LNCaP clone FGC (cell line): ENCODE data around the gene ZNF827.

Experiments
- DNase-seq: peaks from one replicate; pipeline ENCODE4 v3.0.0-alpha.2; 2011; ENCODE audit warnings: low read depth
- H3K4me3 ChIP-seq: 2 replicates; pipeline ENCODE4 v1.5.1; 2011; ENCODE audit warnings: mild to moderate bottlenecking, low read depth, low read length, control low read depth
- TF ChIP-seq, protein P1 (sequence below): IDR thresholded peaks from 2 replicates; pipeline ENCODE4 v1.5.1; 2012; ENCODE audit warnings: mild to moderate bottlenecking; ENCODE audit not compliant: control insufficient read depth, insufficient read depth; ENCODE audit errors: extremely low read depth

ZNF827 gene

DNA sequence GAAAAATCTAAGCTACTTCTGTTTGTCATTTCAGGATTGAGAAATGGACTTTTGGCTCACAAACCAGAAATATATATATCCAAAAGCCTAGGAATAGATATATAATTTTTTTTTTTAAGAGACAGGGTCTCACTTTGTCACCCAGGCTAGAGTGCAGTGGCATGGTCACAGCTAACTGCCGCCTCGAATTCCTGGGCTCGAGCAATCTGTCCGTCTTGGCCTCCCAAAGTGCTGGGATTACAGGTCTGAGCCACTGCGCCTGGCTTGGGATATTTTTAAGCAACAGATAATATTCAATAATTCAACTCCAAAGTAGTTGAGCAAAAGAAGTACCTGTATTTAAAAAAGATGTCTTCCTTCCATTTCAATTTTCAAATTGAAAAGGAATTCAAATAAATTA lies 146.2 kb downstream of the ZNF827 start:
- no peak for DNase-seq
- TF ChIP-seq, protein P1, sequence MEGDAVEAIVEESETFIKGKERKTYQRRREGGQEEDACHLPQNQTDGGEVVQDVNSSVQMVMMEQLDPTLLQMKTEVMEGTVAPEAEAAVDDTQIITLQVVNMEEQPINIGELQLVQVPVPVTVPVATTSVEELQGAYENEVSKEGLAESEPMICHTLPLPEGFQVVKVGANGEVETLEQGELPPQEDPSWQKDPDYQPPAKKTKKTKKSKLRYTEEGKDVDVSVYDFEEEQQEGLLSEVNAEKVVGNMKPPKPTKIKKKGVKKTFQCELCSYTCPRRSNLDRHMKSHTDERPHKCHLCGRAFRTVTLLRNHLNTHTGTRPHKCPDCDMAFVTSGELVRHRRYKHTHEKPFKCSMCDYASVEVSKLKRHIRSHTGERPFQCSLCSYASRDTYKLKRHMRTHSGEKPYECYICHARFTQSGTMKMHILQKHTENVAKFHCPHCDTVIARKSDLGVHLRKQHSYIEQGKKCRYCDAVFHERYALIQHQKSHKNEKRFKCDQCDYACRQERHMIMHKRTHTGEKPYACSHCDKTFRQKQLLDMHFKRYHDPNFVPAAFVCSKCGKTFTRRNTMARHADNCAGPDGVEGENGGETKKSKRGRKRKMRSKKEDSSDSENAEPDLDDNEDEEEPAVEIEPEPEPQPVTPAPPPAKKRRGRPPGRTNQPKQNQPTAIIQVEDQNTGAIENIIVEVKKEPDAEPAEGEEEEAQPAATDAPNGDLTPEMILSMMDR: no peak
- no peak overlapping the region for H3K4me3 ChIP-seq

DNA sequence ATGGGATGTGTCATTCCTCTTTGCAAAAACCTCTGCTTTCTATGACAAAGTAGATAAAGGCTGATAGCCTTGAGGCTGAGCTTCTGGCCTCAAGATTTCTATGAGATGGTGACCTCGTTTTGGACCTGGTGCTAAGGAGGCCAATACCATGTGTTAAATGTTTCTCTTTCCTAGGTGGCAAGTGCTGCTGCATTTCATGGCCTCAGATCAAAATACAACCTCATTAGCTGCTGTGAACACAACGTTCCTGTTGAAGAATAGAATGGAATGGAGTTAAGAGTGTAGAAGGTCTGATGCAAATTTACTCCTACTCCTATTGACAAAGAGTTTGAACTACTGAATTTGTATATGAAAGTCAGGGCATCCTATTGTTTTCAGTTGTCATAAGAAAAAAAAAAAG lies 146.6 kb downstream of the ZNF827 start:
- no peak for DNase-seq
- TF ChIP-seq, protein P1: no peak
- no peak overlapping the region for H3K4me3 ChIP-seq

DNA sequence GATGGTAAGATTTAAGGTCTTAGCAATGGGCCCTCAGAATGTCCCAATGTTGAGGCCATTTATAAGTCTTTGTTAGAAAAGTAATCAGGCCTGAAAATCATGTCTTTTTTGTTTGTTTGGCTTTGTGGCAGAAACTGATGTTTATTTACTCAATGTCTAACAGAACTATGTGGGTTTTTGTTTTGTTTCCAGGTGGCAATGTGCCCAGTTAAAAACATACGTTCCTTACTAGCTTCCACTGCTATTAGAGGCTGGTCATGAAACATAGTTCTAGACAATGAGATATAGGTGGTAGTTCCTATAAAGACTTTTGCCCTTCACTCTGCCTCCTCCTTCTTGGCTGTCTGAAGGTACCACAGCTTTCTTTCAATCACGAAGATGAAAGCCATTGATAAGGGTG lies 149.9 kb downstream of the ZNF827 start:
- DNase-seq: peak; percentile 58
- TF ChIP-seq, protein P1: no peak
- no peak overlapping the region for H3K4me3 ChIP-seq

DNA sequence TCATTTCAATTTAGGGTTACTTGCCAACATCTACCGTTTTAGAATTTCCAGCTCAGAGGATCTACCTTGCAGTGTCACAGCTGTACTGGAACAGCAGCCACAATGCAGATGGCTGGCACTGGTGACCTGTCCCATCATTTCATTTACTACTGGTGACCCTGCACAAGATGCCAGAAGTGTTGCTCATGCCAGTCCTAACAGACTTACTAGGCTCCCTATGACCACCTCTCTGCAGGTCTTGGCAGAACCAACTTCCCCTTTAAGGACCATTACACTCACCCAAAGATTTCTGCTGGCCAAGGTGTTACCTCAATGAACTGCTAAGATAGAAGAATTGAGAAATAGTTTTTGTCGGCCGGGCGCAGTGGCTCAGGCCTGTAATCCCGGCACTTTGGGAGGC lies 151.8 kb downstream of the ZNF827 start:
- H3K4me3 ChIP-seq: no peak overlapping the region
- DNase-seq: no peak
- TF ChIP-seq, protein P1: no peak

GRCh38 chr4:145786261-145786660 lies 152.4 kb downstream of the ZNF827 start:
- H3K4me3 ChIP-seq: no peak overlapping the region
- TF ChIP-seq, protein P1: no peak

GRCh38 chr4:145785391-145786008 lies 153.1 kb downstream of the ZNF827 start:
- H3K4me3 ChIP-seq: no peak overlapping the region
- peak; percentile 72 for DNase-seq
- TF ChIP-seq, protein P1: no peak

More at GRCh38 chr4:145786261-145786660, 152.4 kb downstream of the ZNF827 start:
- no peak for DNase-seq

GRCh38 chr4:145784036-145784435 lies 154.6 kb downstream of the ZNF827 start:
- no peak for DNase-seq
- no peak overlapping the region for H3K4me3 ChIP-seq
- TF ChIP-seq, protein P1: no peak
